ENCODE data around the gene DRAXIN. TPM values are rescaled to one million over a fixed set of nuclear protein-coding genes. Genes with fewer than 3 reads are reported as not detected.
"Not testable (repeated sequence)": the region's sequence is repeated elsewhere in the genome, so short reads cannot be mapped to it uniquely, and the experiment has no call there.

The DRAXIN gene
- total RNA-seq: 1.1 to 1.4 TPM (median 1.4 TPM) in 3 replicates

DNA sequence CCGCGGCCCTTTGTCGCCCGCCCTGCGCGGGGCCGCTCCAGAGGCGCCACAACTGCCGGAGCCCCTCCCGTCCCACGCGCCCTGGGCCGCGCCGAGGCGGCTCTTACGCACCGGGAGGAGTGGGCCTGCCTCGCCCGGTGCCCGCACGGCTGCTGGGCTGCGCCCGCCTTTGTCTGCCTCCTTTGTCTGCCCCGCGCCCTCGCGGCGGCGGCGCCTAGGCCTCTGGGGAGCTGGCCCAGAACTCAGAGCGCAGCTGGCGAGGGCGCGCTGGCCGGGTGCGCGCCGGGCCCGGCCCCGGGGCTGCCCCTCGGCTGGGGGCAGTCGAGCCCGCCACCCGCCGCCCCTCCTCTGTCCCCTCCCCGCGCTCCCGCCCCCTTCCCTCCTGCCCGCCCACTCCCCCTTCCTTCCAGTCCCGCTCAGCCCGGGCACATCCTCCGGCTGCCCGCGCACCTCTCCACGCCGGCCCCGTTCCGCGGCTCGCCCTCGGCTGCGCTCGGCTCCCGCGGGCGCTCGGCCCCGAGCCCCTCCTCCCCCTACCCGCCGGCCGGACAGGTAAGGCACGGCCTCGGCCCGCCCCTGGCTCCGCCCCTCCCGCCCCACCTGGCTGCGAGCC lies at the start of gene DRAXIN:
Gene DRAXIN, plus strand, starts transcription at position 409 of the 613 bp plus-strand sequence. CDS start 14,549 bp downstream, outside the sequence.
- Mint-ChIP-seq H3K4me3 (peak within 1 kb of the TSS; percentile 87), H3K27me3 (ENCODE audit: low read depth) (peaks cover 40% of the 10 kb centered on the region), H3K9me3 (no peaks in the 10 kb centered on the region), H3K4me1 (peaks cover 15% of the 10 kb centered on the region), H3K36me3 (no peaks in the 10 kb centered on the region), H3K27ac (peak within 1 kb of the TSS; percentile 39)
- TF ChIP-seq, protein P1, sequence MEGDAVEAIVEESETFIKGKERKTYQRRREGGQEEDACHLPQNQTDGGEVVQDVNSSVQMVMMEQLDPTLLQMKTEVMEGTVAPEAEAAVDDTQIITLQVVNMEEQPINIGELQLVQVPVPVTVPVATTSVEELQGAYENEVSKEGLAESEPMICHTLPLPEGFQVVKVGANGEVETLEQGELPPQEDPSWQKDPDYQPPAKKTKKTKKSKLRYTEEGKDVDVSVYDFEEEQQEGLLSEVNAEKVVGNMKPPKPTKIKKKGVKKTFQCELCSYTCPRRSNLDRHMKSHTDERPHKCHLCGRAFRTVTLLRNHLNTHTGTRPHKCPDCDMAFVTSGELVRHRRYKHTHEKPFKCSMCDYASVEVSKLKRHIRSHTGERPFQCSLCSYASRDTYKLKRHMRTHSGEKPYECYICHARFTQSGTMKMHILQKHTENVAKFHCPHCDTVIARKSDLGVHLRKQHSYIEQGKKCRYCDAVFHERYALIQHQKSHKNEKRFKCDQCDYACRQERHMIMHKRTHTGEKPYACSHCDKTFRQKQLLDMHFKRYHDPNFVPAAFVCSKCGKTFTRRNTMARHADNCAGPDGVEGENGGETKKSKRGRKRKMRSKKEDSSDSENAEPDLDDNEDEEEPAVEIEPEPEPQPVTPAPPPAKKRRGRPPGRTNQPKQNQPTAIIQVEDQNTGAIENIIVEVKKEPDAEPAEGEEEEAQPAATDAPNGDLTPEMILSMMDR (IDR thresholded peaks at IDR 0.05; ENCODE audit: unreplicated experiment): no peak
- DNase-seq (ENCODE audit: low spot score in 2 of 2, unreplicated experiment in 2 of 2): peak in 1 of 2 experiments; percentile 61

DNA sequence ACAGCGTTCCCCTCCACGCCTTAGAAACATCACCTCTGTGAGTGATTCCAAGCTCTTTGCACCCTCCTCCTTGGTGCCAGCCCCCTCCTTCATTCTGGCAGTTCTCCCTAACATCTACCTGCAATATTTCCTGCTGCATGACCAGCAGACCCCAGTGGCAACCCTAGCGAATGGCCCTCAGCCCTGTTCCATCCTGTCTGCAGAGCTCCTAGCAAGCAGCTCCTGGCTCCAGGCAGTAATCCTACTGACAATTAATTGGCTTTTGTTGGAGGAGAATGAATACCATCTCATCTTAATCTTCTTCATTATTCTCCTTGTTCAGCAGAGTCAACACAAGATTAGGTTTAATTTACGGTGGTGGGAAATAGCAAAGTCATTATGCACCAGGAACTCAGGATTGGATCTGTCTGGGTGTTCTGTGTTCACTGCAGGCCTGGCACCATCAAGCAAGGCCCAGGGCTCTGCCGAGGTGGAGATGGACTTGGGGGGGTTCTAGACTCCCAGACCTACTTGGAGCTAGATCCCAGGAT lies 49.7 kb upstream of the DRAXIN start:
- TF ChIP-seq, protein P1 (IDR thresholded peaks at IDR 0.05; ENCODE audit: unreplicated experiment): no peak
- Mint-ChIP-seq H3K4me3 (no peak overlapping the region), H3K27me3 (ENCODE audit: low read depth) (peaks cover 23% of the 10 kb centered on the region), H3K4me1 (no peaks in the 10 kb centered on the region), H3K27ac (no peak overlapping the region), H3K9me3 (no peaks in the 10 kb centered on the region), H3K36me3 (no peaks in the 10 kb centered on the region)
- DNase-seq (ENCODE audit: low spot score in 2 of 2, unreplicated experiment in 2 of 2): no peak

DNA sequence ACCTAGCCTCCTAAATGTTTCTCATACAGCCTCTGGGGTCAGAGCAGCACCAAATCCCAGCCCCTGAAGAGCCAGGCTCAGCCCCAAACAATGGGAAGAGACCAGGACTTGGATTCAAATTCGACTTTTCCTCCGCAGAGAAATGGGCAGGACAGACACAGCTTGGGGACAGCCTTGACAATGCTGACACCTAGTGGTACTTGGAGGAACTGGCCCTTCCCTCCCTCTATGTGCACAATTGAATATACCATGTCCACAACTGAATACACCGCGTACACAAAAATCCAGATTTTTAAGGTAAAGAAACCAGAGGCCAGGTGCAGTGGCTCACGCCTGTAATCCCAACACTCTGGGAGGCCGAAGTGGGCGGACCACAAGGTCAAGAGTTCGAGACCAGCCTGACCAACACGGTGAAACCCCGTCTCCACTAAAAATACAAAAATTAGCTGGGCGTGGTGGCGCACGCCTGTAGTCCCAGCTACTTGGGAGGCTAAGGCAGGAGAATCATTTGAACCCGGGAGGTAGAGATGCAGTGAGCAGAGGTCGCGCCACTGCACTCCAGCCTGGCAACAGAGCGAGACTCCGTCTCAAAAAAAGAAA lies 49.0 kb upstream of the DRAXIN start:
- H3K9me3 Mint-ChIP-seq, H3K4me1 Mint-ChIP-seq, H3K27ac Mint-ChIP-seq, H3K4me3 Mint-ChIP-seq, H3K36me3 Mint-ChIP-seq: not testable (repeated sequence)
- peaks cover 25% of the 10 kb centered on the region for H3K27me3 Mint-ChIP-seq (ENCODE audit: low read depth)
- peak in 1 of 2 experiments; percentile 75 for DNase-seq (ENCODE audit: low spot score in 2 of 2, unreplicated experiment in 2 of 2)
- TF ChIP-seq, protein P1 (IDR thresholded peaks at IDR 0.05; ENCODE audit: unreplicated experiment): peak; percentile 84

DNA sequence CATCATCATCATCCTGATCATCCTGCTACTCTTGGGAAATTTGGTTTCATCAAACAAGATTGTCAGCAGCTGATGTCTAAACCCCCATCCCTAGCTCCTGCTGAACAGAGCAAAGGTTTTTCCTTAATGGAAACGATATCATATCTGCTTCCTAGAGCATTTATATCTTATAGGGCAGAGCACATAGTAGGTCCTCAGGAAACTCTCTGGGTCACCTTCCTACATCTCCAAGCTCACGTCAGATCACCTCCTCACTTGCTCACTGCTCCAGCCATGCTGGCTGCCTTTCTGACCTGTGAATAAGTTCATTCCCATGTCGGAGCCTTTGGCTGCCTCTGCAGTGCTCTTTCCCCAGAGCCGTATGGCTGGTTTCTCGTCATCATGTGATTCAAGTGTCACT lies 47.7 kb upstream of the DRAXIN start:
- no peaks in the 10 kb centered on the region for H3K4me1 Mint-ChIP-seq
- DNase-seq (ENCODE audit: low spot score in 2 of 2, unreplicated experiment in 2 of 2): no peak
- no peaks in the 10 kb centered on the region for H3K9me3 Mint-ChIP-seq
- H3K36me3 Mint-ChIP-seq: no peaks in the 10 kb centered on the region
- TF ChIP-seq, protein P1 (IDR thresholded peaks at IDR 0.05; ENCODE audit: unreplicated experiment): no peak
- H3K27me3 Mint-ChIP-seq (ENCODE audit: low read depth): peaks cover 33% of the 10 kb centered on the region
- no peak overlapping the region for H3K27ac Mint-ChIP-seq
- H3K4me3 Mint-ChIP-seq: no peak overlapping the region

GRCh38 chr1:11645270-11645669 lies 46.2 kb upstream of the DRAXIN start:
- DNase-seq (ENCODE audit: low spot score in 2 of 2, unreplicated experiment in 2 of 2): no peak
- H3K4me1 Mint-ChIP-seq: peaks cover 2% of the 10 kb centered on the region
- H3K27ac Mint-ChIP-seq: no peak overlapping the region
- TF ChIP-seq, protein P1 (IDR thresholded peaks at IDR 0.05; ENCODE audit: unreplicated experiment): no peak
- H3K27me3 Mint-ChIP-seq (ENCODE audit: low read depth): peaks cover 42% of the 10 kb centered on the region
- H3K36me3 Mint-ChIP-seq: no peaks in the 10 kb centered on the region
- no peaks in the 10 kb centered on the region for H3K9me3 Mint-ChIP-seq
- H3K4me3 Mint-ChIP-seq: no peak overlapping the region

Measured in mesothelial cell of epicardium (in vitro differentiated cells).